Stimulated activated CD8-positive, alpha-beta memory T cell treated with anti-CD3 and anti-CD28 coated beads, Interleukin-2, amount 100 ng/mL, for 48 hours (primary cell): ENCODE data around the gene SPRING1.
"Not testable (repeated sequence)": the region's sequence is repeated elsewhere in the genome, so short reads cannot be mapped to it uniquely, and the experiment has no call there.

Experiments
- DNase-seq, 2 donors: peaks; one replicate each; pipeline ENCODE4 v3.0.0-alpha.2; 2020; ENCODE audit warnings: low read depth in 2 of 2

SPRING1 gene, protein sequence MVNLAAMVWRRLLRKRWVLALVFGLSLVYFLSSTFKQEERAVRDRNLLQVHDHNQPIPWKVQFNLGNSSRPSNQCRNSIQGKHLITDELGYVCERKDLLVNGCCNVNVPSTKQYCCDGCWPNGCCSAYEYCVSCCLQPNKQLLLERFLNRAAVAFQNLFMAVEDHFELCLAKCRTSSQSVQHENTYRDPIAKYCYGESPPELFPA

DNA sequence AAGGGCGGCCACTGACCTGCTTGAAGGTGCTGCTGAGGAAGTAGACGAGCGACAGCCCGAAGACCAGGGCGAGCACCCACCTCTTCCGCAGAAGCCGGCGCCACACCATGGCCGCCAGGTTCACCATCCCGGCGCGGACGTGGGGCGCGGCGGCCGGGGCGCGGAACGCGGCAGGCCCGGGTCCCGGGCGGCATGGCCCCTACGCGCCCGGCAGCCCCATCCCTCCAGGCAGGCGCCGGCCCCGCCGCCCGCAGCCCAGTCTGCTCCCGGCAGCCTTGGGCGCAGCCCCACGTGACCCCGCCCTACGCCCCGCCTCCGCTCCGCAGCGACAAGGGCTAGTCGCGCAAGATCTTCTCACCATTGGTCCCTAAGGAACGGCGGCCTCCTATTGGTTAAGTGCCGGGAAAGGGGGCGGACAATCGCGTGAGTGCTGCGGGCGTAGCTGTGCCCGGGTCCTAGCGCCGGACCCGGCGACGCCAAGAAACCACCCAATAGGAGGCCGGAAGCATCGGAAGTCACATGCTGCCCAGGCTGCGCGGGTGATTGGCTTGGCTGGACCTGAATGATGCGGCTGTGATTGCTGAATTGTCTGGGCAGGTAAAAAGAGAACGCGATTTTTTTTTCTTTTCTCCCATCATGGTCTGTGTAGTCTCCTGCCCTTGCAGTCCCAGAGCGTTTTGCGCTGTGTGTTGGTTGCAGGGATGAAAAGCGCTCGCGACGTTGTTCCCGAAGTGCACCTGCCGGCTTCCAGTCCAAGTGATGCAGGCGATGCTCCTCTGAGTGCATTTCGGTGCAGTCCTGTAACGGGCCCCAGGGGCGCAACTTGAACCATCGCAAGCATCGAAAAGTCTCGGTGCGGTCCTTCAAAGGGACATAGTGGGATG lies at the start of gene SPRING1, which contains the start of gene RNFT2:
SPRING1 (minus strand) TSS at position 296 of the 884 bp plus-strand sequence; CDS start at position 127, 169 bp downstream.
RNFT2 (plus strand) TSS at position 542 of the 884 bp plus-strand sequence. CDS start 2,183 bp downstream, outside the sequence.
- peak; percentile 95 to 98 for DNase-seq

DNA sequence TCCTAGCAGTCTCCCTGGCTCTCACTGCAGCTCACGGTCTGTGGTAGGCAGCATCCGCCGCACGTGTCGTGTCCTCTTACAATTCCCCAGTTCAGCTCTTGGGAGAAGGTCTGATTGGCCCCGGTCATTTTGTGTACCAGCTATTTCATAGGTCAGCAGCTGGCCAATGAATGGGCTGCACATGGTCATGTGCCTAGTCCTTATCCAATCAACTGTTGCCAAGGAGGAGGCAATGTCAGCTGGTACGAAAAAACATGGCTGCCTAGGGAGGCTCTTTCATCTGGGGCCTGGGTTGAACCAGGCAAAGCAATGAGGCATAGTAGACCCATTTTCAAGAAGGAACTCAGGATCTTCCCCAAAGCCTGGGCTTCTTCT lies 46.4 kb upstream of the SPRING1 start:
- no peak for DNase-seq

DNA sequence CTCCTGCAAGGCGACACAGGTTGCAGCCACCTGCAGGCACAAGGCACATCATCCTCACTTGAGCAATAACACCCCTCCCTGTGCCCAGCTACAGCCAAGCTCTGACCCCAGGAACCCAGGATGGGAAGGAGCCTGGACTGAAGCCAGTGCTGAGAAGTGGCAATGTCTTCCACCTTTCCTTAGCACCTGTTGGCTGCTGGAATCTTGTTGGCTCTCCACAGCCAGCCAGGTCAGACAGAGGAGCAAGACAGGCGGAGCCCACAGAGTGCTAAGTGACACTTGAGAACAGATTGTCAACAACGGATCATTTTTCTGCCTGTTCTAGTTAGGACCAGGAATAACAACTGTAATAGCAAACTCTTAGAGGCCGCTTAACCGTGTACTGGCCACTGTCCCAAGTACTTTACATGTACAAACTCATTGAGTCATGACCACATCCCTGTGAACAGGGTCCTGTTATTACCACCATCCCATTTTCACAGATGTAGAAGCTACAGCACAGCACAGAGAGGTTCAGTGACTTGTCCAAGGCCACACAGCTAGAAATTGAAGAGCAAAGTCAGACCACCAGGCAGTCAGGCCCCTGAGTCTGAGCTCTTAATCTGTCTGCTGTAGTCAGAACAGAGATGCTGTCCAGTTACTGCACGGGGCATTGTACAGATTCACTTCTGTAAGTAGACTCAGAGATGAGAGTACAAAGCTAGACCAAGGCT lies 45.8 kb upstream of the SPRING1 start:
- DNase-seq: no peak

DNA sequence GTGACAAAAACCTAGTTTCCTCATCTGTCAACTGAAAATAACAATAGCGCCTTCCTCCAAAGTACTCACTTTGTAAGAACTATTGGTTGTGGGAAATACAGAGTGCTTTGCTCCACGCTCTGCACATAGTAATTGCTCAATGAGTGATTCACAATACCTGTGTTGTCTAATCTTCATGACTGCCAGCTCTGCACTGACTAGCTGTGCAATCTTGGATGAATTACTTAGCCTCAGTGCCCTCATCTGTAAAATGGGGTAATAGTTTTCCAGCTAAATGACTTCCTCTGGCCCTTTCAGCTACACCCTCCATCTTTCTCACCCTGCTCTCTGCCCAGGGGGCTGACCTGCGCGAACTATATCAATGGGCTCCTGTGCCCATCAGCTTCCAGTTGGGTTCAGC lies 43.1 kb upstream of the SPRING1 start:
- DNase-seq: no peak

DNA sequence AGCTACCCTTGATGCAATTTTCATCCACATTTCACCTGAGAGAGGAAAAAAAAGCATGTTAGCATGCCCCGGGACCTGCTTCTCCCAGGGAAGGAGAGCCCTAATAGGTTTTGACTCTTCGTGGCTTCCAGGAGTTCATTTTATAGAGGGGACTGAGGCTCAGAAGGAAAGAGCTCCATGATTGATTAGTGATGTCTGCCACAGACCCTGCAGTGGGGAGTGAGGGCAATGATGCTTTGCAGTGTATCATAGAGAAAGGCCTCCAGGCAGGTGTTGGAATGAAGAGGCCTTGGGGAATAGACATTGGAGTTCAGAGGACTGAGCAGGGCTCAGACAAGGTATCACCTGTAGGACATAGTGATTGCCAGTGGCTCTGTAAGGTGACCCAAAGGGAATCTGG lies 41.7 kb upstream of the SPRING1 start:
- DNase-seq: no peak

DNA sequence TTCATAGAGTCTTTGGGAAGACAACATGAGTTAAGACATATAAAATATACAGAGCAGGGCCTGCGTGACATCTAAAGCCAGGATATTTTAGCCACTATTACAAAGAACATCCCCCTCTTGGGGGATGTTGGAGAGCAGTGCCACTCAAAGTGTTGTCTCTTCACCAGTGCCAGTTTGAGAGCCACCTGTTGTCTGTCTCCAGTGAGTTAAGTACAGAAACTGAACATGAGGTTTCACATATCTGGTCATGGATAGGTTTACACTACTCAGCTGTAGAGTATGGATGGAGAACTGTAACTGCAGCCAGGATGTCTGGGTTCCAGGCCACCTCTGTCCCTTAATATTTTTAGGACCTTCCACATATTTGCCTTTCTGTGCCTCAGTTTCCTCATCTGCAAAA lies 39.4 kb upstream of the SPRING1 start:
- DNase-seq: no peak

DNA sequence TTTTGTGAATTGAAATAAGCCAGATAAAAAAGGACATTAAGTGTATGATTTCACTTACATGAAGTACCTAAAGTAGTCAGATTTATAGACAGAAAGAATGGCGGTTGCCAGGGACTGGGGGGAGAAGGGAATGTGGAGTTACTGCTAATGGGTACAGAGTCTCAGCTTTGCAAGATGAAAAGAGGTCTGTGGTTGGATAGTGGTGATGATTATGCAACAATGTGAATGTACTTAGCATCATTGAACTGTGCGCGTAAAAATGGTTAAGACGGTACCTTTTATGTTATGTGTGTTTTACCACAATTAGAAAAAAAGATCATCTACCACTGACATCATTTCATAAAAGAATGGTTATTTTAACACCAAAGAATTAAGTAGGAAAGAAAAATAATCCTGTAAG lies 36.2 kb upstream of the SPRING1 start:
- no peak for DNase-seq

DNA sequence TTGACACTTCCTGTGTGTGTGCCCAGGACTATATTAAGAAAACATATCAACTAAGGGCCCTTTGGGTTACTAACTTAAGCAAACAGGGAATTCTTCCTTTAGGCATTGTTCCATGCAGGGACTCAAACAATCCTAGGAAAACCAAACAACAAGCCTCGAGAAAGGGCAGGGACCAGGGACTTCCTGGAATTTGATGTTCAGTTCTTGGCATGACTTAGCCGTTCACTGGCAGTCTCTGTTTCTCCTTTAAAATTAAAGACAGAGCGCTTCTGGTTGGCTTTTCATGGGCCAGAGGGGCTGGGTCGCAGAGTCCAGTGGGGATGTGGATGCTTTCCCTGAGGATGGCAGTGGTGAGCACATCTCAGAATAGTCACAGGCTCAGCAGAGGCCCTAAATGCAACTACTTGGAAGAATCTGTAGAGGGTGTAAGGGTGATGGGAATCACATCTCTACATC lies 35.4 kb upstream of the SPRING1 start:
- no peak for DNase-seq

DNA sequence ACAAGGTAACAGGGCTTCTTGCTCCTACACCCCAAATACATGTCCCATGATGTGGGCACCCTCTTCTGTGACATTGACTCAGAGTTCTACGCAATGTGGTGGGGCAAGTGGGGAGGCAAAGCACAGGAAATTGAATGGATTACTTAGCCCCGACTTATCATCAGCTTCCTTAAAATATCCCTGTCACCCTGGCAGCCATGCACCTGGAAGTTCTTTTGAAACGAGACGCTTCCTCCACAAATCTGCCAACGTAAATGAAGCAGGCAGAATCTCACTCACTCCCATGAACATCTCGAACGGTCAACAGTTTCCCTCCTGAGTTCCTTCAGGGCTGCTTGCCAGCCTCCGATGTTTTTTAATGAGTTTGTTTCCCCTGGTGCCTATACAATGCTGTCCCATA lies 33.8 kb upstream of the SPRING1 start:
- no peak for DNase-seq

DNA sequence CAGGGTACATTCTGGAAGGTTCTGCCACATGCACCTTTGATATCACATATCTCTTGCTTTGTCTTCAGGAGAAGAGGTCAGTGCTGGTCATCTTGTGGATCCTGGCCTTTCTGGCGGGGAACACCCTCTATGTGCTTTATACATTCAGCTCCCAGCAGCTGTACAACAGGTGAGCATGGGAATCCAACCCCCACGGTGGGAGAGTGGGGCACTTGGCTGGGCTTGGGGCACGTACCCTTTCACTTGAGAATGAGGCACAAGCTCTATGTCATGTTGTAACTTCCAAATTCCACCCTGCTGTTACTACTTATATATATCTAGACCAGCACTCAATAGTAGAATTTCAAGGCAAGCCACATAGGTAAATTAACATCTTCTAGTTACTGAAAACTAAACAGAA lies 28.9 kb upstream of the SPRING1 start:
- no peak for DNase-seq

DNA sequence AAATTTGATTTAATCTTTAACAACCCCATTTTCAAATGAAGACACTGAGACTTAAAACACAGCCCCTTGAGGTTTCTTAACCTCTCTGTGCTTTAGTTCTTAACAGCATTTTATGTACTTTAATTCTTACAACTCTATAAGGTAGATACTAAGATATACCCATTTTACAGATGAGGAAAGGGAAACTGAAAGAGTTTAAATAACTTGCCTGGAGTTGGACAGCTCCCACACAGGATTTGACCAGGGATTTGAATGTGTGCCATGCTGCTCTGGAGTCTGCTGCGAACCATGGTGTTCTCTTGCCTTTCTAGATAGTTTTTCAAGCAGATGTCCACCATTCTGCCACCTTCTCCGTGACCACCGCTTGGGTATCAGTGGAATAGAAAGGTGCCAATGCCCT lies 28.4 kb upstream of the SPRING1 start:
- no peak for DNase-seq

DNA sequence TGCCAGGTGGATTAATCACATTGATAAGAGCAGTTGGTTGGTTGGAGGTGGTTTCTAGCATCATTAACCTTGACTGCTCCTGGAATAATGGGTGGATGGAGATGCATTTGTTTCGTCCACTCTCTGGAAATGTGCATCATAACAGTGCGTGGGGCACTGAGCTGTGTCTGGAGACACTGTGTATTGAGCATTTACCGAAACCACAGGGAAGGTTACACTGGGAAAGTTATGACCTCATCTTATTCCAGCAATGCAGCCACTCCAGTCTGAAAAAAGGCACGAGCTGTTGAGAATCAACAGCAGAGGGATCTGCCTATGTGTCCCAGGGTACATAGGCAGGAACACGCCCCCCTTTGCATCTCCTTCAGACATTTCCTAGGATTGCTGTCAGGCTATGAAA lies 27.4 kb upstream of the SPRING1 start:
- DNase-seq: no peak

DNA sequence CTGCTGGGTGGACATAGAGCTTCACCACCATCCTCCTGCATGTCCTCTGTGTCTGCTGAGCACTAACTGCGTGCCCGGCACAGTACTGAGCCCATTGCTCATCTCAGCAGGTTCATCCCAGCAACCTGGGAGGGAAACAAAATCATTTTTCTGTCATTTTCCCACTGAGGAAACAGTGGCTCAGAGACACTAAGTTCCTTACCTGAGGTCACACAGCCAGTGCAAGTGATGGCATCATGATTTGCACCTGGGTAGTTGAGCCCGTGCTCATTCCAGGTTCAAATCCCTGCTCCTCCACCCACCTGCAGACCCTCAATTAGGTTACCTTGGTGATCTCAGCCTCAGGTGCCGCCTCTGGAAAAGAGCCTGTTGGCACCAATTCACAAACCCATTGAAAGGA lies 23.6 kb upstream of the SPRING1 start:
- DNase-seq: no peak

DNA sequence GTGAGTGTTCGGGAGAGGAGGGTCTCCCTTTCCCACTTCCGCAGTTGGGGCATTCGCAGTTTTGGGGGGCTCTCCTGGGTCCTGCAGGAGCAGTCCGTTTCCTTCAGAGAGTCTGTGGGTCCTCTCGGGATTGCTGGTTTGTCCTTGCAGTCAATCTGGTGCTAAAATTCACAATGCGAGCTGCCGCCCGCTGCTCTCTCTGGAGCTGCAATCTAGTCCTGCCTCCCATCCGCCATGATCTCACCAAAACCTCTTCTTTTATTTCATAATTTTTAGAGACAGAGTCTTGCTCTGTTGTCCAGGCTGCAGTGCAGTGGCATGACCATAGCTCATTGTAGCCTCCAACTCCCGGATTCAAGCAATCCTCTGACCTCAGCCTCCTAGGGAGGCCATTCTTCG lies 22.8 kb upstream of the SPRING1 start:
- no peak for DNase-seq

DNA sequence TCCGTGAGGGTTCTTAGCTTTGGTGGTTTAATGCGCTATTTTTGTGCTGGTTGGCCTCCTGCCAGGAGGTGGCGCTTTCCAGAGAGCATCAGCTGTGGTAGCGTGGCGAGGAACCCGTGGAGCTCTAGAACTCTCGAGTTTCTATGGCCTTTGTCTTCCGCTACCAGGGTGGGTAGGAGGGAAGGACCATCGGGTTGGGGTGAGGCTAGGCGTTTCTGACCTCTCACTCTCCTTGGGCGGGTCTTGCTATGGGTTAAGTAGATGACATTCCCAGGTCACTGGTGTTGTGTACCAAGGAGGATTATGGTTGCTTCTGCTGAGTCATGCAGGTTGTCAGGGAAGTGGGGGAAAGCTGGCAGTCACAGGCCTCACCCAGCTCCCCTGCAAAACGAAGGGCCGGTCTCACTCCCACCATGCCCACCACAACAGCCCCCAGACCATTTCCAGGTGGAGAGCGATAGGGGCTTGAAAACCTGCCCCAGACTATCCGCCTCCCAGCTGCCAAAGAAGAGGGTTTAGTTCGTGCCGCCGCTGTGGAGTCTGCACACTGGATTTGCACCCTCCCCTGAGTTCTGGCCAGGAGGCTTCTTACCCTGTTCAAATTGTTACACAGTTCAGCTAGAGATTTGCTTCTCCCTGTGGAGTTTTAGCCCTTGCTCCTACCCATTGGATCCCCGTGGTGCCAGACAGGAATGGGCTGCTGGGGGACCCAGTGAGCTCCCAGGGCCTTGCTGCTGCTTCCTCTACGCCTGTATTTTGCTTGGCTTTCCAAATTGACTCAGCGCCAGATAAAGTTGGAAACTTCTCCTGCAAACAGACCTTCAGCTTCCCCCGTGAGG lies 22.1 kb upstream of the SPRING1 start:
- peak; percentile 4 to 7 for DNase-seq

DNA sequence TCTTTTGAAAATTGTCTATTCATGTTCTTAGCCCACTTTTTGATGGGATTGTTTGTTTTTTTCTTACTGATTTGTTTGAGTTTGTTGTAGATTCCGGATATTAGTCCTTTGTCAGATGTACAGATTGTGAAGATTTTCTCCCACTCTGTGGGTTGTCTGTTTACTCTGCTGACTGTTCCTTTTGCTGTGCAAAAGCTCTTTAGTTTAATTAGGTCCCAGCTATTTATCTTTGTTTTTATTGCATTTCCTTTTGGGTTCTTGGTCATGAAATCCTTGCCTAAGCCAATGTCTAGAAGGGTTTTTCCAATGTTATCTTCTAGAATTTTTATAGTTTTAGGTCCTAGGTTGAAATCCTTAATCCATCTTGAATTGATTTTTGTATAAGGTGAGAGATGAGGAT lies 16.9 kb upstream of the SPRING1 start:
- not testable (repeated sequence) for DNase-seq

DNA sequence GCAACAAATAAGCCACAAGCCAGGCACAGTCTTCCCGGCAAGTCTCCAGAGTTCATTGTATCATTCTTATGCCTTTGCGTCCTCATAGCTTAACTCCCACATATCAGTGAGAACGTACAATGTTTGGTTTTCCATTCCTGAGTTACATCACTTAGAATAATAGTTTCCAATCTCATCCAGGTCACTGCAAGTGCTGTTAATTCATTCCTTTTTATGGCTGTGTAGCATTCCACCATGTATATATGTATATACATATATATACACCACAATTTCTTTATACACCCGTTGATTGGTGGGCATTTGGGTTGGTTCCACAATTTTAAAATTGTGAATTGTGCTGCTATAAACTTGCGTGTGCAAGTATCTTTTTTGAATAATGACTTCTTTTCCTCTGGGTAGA lies 16.2 kb upstream of the SPRING1 start:
- DNase-seq: not testable (repeated sequence)

DNA sequence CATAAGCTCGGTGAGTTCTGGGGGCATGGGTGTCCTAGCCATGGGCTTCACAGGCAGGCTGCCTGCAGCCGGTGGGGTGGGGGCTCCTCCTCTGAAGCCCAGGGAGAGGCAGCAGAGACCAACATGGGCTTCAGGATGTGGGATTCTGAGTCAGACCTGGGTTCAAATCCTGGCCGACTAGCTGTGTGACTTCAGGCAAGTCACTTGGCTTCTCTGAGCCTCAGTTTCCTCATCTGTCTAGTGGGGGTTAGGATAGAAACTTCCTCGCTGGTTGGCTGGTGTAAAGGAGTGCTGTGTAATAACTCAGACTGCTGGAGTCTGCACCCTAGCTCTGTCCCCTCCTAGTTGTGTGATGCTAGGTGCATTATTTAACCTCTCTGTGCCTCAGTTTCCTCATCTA lies 12.4 kb upstream of the SPRING1 start:
- no peak for DNase-seq

DNA sequence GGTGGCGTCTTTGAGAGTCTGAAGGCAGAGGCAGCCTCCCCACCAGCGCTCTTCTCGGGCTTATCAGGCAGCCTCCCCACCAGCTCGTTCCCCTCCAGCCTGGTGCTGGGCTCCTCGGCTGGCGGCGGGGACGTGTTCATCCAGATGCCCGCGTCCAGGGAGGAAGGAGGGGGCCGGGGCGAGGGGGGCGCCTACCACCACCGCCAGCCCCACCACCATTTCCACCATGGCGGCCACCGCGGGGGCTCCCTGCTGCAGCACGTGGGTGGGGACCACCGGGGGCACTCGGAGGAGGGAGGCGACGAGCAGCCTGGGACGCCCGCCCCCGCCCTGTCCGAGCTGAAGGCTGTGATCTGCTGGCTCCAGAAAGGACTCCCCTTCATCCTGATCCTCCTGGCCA lies 12.0 kb upstream of the SPRING1 start:
- no peak for DNase-seq

DNA sequence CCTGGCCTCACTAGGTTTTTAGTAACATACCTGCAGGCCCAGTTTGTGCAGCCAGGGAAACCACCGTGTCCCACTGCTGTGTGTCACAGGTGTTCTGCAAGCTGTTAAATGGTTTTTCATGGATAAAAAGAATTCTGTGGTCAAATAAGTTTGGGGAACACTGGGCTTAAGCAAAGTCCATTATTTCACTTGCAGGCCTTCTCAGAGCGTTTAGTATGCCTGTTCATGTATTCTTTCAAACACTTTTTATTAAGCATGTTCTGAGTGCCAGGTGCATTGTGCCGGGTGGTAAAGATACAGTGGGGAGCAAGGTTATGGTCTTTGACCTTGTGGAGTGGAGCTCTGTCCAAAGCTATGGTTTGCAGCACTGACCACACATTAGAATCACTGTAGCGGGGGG lies 7.7 kb upstream of the SPRING1 start:
- DNase-seq: no peak

DNA sequence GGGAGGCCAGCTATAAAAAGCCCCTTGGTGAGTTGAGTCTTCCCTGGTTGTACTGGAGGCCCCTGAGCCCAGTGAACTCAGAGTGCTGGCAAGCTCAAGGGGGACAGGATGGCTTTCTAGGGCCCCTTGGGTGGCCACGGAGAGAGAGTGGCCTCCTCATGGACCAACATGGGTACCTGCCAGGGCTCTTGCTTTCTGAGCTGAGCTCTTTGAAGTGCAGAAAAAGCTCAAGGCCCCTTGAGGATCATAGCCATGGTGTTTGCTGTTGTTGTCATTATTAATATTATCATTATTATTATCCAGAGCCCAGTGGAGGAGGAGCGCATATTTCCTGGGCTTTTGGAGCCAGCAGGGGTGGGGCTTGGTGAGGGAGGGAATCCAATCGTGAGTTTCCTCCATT lies 6.9 kb upstream of the SPRING1 start:
- DNase-seq: no peak

DNA sequence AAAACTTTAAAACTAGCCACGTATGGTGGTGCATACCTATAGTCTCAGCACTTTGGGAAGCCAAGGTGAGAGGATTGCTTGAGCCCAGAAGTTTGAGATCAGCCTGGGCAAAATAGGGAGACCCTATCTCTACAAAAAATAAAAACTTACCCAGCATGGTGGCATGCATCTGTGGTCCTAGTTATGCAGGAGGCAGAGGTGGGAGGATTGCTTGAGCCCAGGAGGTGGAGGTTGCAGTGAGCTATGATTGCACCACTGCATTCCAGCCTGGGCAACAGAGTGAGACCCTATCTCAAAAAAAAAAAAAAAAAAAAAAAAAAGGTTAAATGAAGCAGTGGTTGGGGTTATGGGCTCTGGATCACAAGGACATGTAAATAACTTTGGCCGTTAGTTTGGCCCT lies 4.9 kb upstream of the SPRING1 start:
- not testable (repeated sequence) for DNase-seq
